HepG2 (cell line): ENCODE data around the gene PYGB. TPM values are rescaled to one million over a fixed set of nuclear protein-coding genes. Genes with fewer than 3 reads are reported as not detected.

Experiments
- CC2D1A ChIP-seq: sonication (generic); formaldehyde crosslinking; IDR thresholded peaks from 2 replicates; pipeline ENCODE4 v1.8.1; 2023; ENCODE audit warnings: mild to moderate bottlenecking, missing genetic modification reagents
- CEBPZ ChIP-seq: IDR thresholded peaks from 2 replicates; pipeline ENCODE4 v1.6.1; 2012; ENCODE audit warnings: low read length, improper control_type of control experiment
- CREB1 ChIP-seq, 2 experiments: fragments of 450-650 bp in 1 of 2; IDR thresholded peaks; 2 replicates each; pipeline ENCODE4 v1.6.1; 2016 to 2017; ENCODE audit warnings: control low read depth in 1 of 2, mild to moderate bottlenecking in 1 of 2, missing compliant biosample characterization in 1 of 2, missing genetic modification characterization in 1 of 2
- GATA4 ChIP-seq: sonication (generic); IDR thresholded peaks from 2 replicates; pipeline ENCODE4 v1.6.1; 2016; ENCODE audit warnings: antibody characterized with exemption, low read depth, borderline replicate concordance
- KLF11 ChIP-seq: IDR thresholded peaks from 2 replicates; pipeline ENCODE4 v1.6.1; 2016; ENCODE audit warnings: missing compliant biosample characterization
- KMT2A ChIP-seq: sonication (generic); formaldehyde crosslinking; IDR thresholded peaks from 2 replicates; pipeline ENCODE4 v1.4.0; 2020; ENCODE audit warnings: missing genetic modification reagents
- MAX ChIP-seq: IDR thresholded peaks from 2 replicates; pipeline ENCODE4 v1.6.1; 2012; ENCODE audit warnings: inconsistent platforms
- NFKBIZ ChIP-seq: IDR thresholded peaks from 2 replicates; pipeline ENCODE4 v1.6.1; 2018; ENCODE audit warnings: missing genetic modification reagents, missing compliant biosample characterization
- NFYB ChIP-seq: sonication (generic); formaldehyde crosslinking; IDR thresholded peaks from 2 replicates; pipeline ENCODE4 v1.4.0; 2020; ENCODE audit warnings: missing genetic modification reagents
- POGK ChIP-seq: sonication (generic); formaldehyde crosslinking; conservative IDR thresholded peaks from 2 replicates; pipeline ENCODE4 v1.8.0; 2022; ENCODE audit warnings: mild to moderate bottlenecking, moderate library complexity, missing genetic modification reagents
- RARA ChIP-seq: IDR thresholded peaks from 2 replicates; pipeline ENCODE4 v1.6.1; 2016; ENCODE audit warnings: missing genetic modification reagents, missing compliant biosample characterization
- ZBTB10 ChIP-seq: sonication (generic); formaldehyde crosslinking; IDR thresholded peaks from 2 replicates; pipeline ENCODE4 v1.4.0; 2020; ENCODE audit warnings: missing genetic modification reagents, borderline replicate concordance
- ZBTB44 ChIP-seq: sonication (generic); formaldehyde crosslinking; IDR thresholded peaks from 2 replicates; pipeline ENCODE4 v1.4.0; 2020; ENCODE audit warnings: missing genetic modification reagents
- ZNF280B ChIP-seq: sonication (generic); formaldehyde crosslinking; IDR thresholded peaks from 2 replicates; pipeline ENCODE4 v1.5.0; 2020; ENCODE audit warnings: missing genetic modification reagents, mild to moderate bottlenecking, borderline replicate concordance
- ZNF784 ChIP-seq: sonication (generic); formaldehyde crosslinking; IDR thresholded peaks from 2 replicates; pipeline ENCODE4 v1.5.1; 2020; ENCODE audit warnings: missing genetic modification reagents, mild to moderate bottlenecking, borderline replicate concordance
- polyA plus RNA-seq, 8 experiments: library from polyadenylated mRNA; depleted of rRNA in 3 of 8; stranded (reverse) in 7 of 8; unstranded in 1 of 8; fragments of >200 nt; fragmentation: Illumina TruSeq in 4 of 8; extraction: Trizol in 4 of 8; gene quantifications; 2 replicates each; pipeline versions ENCODE4 v1.2.1 to v1.2.3, GENCODE V29; 2011 to 2016; ENCODE audit warnings: low read depth in 4 of 8, missing spikeins in 1 of 8, mixed read lengths in 1 of 8; ENCODE audit not compliant: insufficient read depth in 1 of 8
- total RNA-seq, 5 experiments: library from RNA; depleted of rRNA; stranded (reverse); fragments of >200 nt; fragmentation: Illumina TruSeq; extraction: Trizol; gene quantifications; 2 replicates each; pipeline ENCODE4 v1.2.3, GENCODE V29; 2016; ENCODE audit warnings: low read depth in 1 of 5

The PYGB gene
- total and polyA plus RNA-seq, 2 of the 13 experiments (the other 11 are each of a cell fraction or from before 2014, with no cell fraction given), result 24.2 to 86.3 TPM

GRCh38 chr20:25247000-25247517, 826 bp upstream of the PYGB start (continued):
- TF ChIP-seq CEBPZ, result no peak
- TF ChIP-seq GATA4, result no peak
- no peak for TF ChIP-seq CC2D1A (CRISPR knock-in tag)
- TF ChIP-seq NFYB, result no peak
- TF ChIP-seq CREB1 (IDR thresholded peaks at IDR 0.05), result no peak
- TF ChIP-seq CREB1 (CRISPR knock-in tag; IDR thresholded peaks at IDR 0.05), result no peak
- TF ChIP-seq ZNF280B, result peak; percentile 93; the same call in 1 of the 2 replicates
- peak; percentile 80; the same call in 1 of the 2 replicates for TF ChIP-seq POGK
- TF ChIP-seq KMT2A, result peak; percentile 68
- TF ChIP-seq ZNF784 (CRISPR knock-in tag), result no peak; the same call in 1 of the 2 replicates
- 0 out of 2 replicates have a peak, but pooled peaks have one; percentile 49 for TF ChIP-seq ZBTB10 (CRISPR knock-in tag)
- no peak for TF ChIP-seq RARA (CRISPR knock-in tag)
- TF ChIP-seq NFKBIZ (CRISPR knock-in tag), result no peak
- peak; percentile 17; the same call in 1 of the 2 replicates for TF ChIP-seq ZBTB44 (CRISPR knock-in tag)
- peak; percentile 70; the same call in 1 of the 2 replicates for TF ChIP-seq MAX
- TF ChIP-seq KLF11 (CRISPR knock-in tag), result no peak
